Measurements from ENCODE around the gene ACIN1. TPM values are rescaled to one million over a fixed set of nuclear protein-coding genes. Genes with fewer than 3 reads are reported as not detected.

The ACIN1 gene
- total and polyA plus RNA-seq, 2 of the 13 experiments (the other 11 are each of a cell fraction or from before 2014, with no cell fraction given), result 165 to 183 TPM

DNA sequence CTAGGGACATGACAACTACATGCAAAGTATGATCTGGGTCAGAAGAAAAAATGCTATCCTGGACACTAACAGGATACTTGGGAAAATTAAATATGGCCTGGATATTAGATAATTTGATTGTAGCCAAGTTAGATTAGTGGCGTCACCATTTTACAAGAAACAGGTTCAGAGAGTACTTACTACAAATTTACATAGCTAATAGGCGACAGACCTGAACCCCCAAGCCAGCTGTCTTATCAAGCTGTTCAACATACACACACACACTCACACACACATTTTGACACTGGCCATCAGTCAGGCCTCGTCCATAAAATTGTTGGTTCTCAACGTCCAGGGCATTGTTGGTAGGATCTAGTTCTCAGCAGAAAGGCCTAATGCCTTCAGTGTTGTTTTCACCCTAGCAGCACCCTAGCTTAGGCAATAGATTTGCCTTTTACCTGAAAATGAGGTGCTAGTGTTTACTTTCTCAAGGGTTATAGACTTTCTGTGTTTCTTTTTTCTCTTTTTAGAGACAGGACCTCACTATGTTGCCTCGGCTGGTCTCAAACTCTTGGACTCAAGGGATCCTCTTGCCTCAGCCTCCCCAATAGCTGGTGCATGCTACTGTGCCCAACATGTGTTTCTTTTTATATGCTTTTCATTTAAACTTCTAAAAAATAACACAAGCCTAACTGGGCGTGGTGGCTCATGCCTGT is 81.7 kb downstream of the ACIN1 start (continued):
- TF ChIP-seq, protein P1, sequence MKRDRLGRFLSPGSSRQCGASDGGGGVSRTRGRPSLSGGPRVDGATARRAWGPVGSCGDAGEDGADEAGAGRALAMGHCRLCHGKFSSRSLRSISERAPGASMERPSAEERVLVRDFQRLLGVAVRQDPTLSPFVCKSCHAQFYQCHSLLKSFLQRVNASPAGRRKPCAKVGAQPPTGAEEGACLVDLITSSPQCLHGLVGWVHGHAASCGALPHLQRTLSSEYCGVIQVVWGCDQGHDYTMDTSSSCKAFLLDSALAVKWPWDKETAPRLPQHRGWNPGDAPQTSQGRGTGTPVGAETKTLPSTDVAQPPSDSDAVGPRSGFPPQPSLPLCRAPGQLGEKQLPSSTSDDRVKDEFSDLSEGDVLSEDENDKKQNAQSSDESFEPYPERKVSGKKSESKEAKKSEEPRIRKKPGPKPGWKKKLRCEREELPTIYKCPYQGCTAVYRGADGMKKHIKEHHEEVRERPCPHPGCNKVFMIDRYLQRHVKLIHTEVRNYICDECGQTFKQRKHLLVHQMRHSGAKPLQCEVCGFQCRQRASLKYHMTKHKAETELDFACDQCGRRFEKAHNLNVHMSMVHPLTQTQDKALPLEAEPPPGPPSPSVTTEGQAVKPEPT (CRISPR knock-in tag; IDR thresholded peaks at IDR 0.05; ENCODE audit: low read depth), result peak; percentile 20; the same call in 1 of the 2 replicates
- TF ChIP-seq ZNF883 (CRISPR knock-in tag; IDR thresholded peaks at IDR 0.05; ENCODE audit: not compliant biosample characterization) (no peak), NAIF1 (CRISPR knock-in tag; IDR thresholded peaks at IDR 0.05; ENCODE audit: borderline replicate concordance) (no peak), PPARG (CRISPR knock-in tag; conservative IDR thresholded peaks at IDR 0.05) (0 out of 2 replicates have a peak, but pooled peaks have one; percentile 22), SP1 (IDR thresholded peaks at IDR 0.05) (no peak), SP1 (CRISPR knock-in tag; IDR thresholded peaks at IDR 0.05) (no peak), ZNF350 (CRISPR knock-in tag; IDR thresholded peaks at IDR 0.05; ENCODE audit: borderline replicate concordance, low read depth) (peak; percentile 3; the same call in 1 of the 2 replicates), ZNF850 (CRISPR knock-in tag; conservative IDR thresholded peaks at IDR 0.05) (no peak), SRF (IDR thresholded peaks at IDR 0.05; ENCODE audit: low read depth, low read length) (no peak), EHMT2 (IDR thresholded peaks at IDR 0.05; ENCODE audit: borderline replicate concordance, low read depth, low read length) (0 out of 2 replicates have a peak, but pooled peaks have one; percentile 6), ZNF33B (CRISPR knock-in tag; IDR thresholded peaks at IDR 0.05) (no peak), KDM5A (IDR thresholded peaks at IDR 0.05; ENCODE audit: borderline replicate concordance, low read length) (no peak), RARG (CRISPR knock-in tag; IDR thresholded peaks at IDR 0.05; ENCODE audit: low read depth) (no peak), STAG1 (CRISPR knock-in tag; IDR thresholded peaks at IDR 0.05) (no peak), HMG20B (CRISPR knock-in tag; conservative IDR thresholded peaks at IDR 0.05) (no peak), GATA4 (IDR thresholded peaks at IDR 0.05; ENCODE audit: borderline replicate concordance, low read depth) (no peak), SIN3B (IDR thresholded peaks at IDR 0.05; ENCODE audit: low read length) (no peak), MAFG (CRISPR knock-in tag; IDR thresholded peaks at IDR 0.05) (no peak), ADNP (CRISPR knock-in tag; IDR thresholded peaks at IDR 0.05) (no peak), IRF2 (CRISPR knock-in tag; IDR thresholded peaks at IDR 0.05) (0 out of 2 replicates have a peak, but pooled peaks have one; percentile 22), ZSCAN29 (CRISPR knock-in tag; conservative IDR thresholded peaks at IDR 0.05) (no peak)
- TF ChIP-seq, protein P2, sequence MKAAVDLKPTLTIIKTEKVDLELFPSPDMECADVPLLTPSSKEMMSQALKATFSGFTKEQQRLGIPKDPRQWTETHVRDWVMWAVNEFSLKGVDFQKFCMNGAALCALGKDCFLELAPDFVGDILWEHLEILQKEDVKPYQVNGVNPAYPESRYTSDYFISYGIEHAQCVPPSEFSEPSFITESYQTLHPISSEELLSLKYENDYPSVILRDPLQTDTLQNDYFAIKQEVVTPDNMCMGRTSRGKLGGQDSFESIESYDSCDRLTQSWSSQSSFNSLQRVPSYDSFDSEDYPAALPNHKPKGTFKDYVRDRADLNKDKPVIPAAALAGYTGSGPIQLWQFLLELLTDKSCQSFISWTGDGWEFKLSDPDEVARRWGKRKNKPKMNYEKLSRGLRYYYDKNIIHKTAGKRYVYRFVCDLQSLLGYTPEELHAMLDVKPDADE (CRISPR knock-in tag; IDR thresholded peaks at IDR 0.05), result 0 out of 2 replicates have a peak, but pooled peaks have one; percentile 46
- TF ChIP-seq, protein P3, sequence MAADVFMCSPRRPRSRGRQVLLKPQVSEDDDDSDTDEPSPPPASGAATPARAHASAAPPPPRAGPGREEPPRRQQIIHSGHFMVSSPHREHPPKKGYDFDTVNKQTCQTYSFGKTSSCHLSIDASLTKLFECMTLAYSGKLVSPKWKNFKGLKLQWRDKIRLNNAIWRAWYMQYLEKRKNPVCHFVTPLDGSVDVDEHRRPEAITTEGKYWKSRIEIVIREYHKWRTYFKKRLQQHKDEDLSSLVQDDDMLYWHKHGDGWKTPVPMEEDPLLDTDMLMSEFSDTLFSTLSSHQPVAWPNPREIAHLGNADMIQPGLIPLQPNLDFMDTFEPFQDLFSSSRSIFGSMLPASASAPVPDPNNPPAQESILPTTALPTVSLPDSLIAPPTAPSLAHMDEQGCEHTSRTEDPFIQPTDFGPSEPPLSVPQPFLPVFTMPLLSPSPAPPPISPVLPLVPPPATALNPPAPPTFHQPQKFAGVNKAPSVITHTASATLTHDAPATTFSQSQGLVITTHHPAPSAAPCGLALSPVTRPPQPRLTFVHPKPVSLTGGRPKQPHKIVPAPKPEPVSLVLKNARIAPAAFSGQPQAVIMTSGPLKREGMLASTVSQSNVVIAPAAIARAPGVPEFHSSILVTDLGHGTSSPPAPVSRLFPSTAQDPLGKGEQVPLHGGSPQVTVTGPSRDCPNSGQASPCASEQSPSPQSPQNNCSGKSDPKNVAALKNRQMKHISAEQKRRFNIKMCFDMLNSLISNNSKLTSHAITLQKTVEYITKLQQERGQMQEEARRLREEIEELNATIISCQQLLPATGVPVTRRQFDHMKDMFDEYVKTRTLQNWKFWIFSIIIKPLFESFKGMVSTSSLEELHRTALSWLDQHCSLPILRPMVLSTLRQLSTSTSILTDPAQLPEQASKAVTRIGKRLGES (CRISPR knock-in tag; IDR thresholded peaks at IDR 0.05; ENCODE audit: borderline replicate concordance), result no peak
- TF ChIP-seq, protein P4, sequence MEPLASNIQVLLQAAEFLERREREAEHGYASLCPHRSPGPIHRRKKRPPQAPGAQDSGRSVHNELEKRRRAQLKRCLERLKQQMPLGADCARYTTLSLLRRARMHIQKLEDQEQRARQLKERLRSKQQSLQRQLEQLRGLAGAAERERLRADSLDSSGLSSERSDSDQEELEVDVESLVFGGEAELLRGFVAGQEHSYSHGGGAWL (CRISPR knock-in tag; IDR thresholded peaks at IDR 0.05), result no peak
- TF ChIP-seq, protein P5, sequence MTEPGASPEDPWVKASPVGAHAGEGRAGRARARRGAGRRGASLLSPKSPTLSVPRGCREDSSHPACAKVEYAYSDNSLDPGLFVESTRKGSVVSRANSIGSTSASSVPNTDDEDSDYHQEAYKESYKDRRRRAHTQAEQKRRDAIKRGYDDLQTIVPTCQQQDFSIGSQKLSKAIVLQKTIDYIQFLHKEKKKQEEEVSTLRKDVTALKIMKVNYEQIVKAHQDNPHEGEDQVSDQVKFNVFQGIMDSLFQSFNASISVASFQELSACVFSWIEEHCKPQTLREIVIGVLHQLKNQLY (CRISPR knock-in tag; IDR thresholded peaks at IDR 0.05), result no peak

All from HepG2 (cell line).